ENCODE data around the gene CNOT11. TPM values are rescaled to one million over a fixed set of nuclear protein-coding genes. Genes with fewer than 3 reads are reported as not detected.

CNOT11 gene
- total RNA-seq, 1 donor from 2014 or later, result 51.3 TPM

GRCh38 chr2:101265893-101266499 lies 13.3 kb downstream of the CNOT11 start:
- Histone ChIP-seq H3K36me3 (ENCODE audit: control insufficient read depth, insufficient read depth, low read length) (no peaks in the 10 kb centered on the region), H3K27me3 (ENCODE audit: control insufficient read depth, insufficient read depth, low read length) (no peaks in the 10 kb centered on the region), H3K4me3 (ENCODE audit: low read depth, low read length) (no peak overlapping the region)
- no peak for DNase-seq (ENCODE audit: low read depth)
- no peak for TF ChIP-seq CTCF (IDR thresholded peaks at IDR 0.05; ENCODE audit: insufficient read depth, low read length, poor library complexity, severe bottlenecking)

- no peak overlapping the region for H3K4me3 ChIP-seq (ENCODE audit: low read depth, low read length)
- DNase-seq (ENCODE audit: low read depth), result no peak
- no peaks in the 10 kb centered on the region for H3K36me3 ChIP-seq (ENCODE audit: control insufficient read depth, insufficient read depth, low read length)
- H3K27me3 ChIP-seq (ENCODE audit: control insufficient read depth, insufficient read depth, low read length), result no peaks in the 10 kb centered on the region
- no peak for TF ChIP-seq CTCF (IDR thresholded peaks at IDR 0.05; ENCODE audit: insufficient read depth, low read length, poor library complexity, severe bottlenecking)
Observed at GRCh38 chr2:101267671-101268656, 15.3 kb downstream of the CNOT11 start.

GRCh38 chr2:101270700-101271259 lies 18.1 kb downstream of the CNOT11 start:
- no peak for DNase-seq (ENCODE audit: low read depth)
- Histone ChIP-seq H3K27me3 (ENCODE audit: control insufficient read depth, insufficient read depth, low read length) (no peaks in the 10 kb centered on the region), H3K36me3 (ENCODE audit: control insufficient read depth, insufficient read depth, low read length) (no peaks in the 10 kb centered on the region), H3K4me3 (ENCODE audit: low read depth, low read length) (no peak overlapping the region)
- TF ChIP-seq CTCF (IDR thresholded peaks at IDR 0.05; ENCODE audit: insufficient read depth, low read length, poor library complexity, severe bottlenecking), result no peak

GRCh38 chr2:101272045-101272784 lies 19.5 kb downstream of the CNOT11 start:
- no peak for DNase-seq (ENCODE audit: low read depth)
- Histone ChIP-seq H3K27me3 (ENCODE audit: control insufficient read depth, insufficient read depth, low read length) (no peaks in the 10 kb centered on the region), H3K36me3 (ENCODE audit: control insufficient read depth, insufficient read depth, low read length) (no peaks in the 10 kb centered on the region), H3K4me3 (ENCODE audit: low read depth, low read length) (no peak overlapping the region)
- TF ChIP-seq CTCF (IDR thresholded peaks at IDR 0.05; ENCODE audit: insufficient read depth, low read length, poor library complexity, severe bottlenecking), result no peak

GRCh38 chr2:101273056-101273455 lies 20.4 kb downstream of the CNOT11 start:
- Histone ChIP-seq H3K36me3 (ENCODE audit: control insufficient read depth, insufficient read depth, low read length) (no peaks in the 10 kb centered on the region), H3K4me3 (ENCODE audit: low read depth, low read length) (no peak overlapping the region), H3K27me3 (ENCODE audit: control insufficient read depth, insufficient read depth, low read length) (no peaks in the 10 kb centered on the region)
- peak; percentile 10 for TF ChIP-seq CTCF (IDR thresholded peaks at IDR 0.05; ENCODE audit: insufficient read depth, low read length, poor library complexity, severe bottlenecking)
- no peak for DNase-seq (ENCODE audit: low read depth)

All from kidney epithelial cell (primary cell).